GM19193 (cell line): ENCODE results near the gene C19orf85.

Experiments
- POLR2A ChIP-seq: IDR thresholded peaks from 4 replicates; pipeline ENCODE4 v1.6.1; 2011; ENCODE audit not compliant: insufficient read depth, insufficient read length; ENCODE audit errors: extremely low read depth

C19orf85 gene

DNA sequence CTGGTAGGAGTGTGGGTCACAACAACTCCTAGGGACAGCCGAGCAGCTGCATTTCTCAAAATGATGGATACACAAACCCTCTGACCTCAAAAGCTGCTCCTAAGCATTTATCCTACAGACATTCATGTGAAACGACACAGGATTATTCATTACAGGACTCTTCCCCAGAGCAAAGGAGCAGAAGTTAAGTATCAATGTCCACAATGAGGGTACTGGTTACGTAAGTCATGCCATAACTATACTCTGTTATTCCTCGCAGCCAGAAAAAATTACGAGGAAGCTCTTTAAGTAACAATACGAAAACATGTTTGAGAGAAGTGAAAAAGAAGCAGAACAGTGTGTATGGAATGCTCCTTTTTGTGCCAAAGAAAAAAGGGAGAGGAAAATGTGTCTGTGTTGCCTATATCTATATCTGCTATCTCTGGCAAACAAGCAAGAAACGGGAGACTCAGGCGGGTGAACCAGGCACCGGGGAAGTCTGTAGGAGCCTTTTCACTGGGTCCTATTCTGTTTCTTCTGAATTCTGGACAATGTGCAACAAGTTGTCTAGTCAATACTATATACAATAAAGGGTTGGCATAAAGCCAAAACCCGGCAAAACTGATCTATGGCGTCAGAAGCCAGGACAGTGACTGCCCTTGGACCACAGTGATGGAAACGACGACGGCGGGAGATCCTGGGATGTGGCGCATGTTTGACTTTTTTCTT, 4.4 kb downstream of the C19orf85 start:
- TF ChIP-seq POLR2A, result no peak

GRCh38 chr19:55459551-55459949, 5.0 kb downstream of the C19orf85 start:
- TF ChIP-seq POLR2A, result no peak

DNA sequence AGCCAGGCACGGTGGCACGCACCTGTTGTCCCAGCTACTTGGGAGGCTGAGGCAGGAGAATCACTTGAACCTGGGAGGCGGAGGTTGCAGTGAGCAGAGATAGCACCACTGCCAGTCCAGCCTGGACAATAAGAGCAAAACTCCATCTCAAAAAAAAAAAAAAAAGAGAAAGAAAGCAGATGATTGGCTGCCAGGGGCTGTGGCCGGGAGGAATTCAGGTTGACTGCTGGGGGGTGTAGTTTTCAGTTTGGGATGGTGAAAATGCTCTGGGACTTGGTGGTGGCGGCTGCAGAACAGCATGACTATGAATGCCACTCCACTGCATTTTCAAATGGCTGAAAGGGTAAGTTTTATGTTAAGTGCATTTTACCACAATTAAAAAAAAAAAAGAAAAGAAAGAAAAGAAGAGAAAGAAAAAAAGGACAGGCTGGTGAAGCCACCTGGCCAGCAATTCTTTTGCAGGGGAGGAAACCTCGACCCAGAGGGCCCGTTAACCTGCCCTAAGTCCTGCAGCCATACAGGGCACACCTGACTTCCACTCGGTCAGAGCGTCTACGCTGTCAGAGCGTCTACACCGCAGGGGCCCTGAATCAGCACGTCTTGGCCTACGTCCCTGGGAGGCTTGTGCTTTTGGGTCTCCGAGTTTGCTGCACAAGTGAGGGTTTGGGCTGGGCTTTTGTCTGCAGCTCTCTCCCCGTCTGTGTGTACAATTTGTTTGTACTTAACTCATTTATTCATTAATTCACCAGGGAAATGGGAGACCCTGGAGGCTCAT, 6.7 kb downstream of the C19orf85 start:
- no peak for TF ChIP-seq POLR2A

GRCh38 chr19:55456347-55456746, 8.2 kb downstream of the C19orf85 start:
- TF ChIP-seq POLR2A, result no peak

GRCh38 chr19:55455576-55456235, 8.8 kb downstream of the C19orf85 start:
- TF ChIP-seq POLR2A, result no peak

- TF ChIP-seq POLR2A, result no peak
These were observed 9.7 kb downstream of the C19orf85 start for GRCh38 chr19:55454787-55455243.

DNA sequence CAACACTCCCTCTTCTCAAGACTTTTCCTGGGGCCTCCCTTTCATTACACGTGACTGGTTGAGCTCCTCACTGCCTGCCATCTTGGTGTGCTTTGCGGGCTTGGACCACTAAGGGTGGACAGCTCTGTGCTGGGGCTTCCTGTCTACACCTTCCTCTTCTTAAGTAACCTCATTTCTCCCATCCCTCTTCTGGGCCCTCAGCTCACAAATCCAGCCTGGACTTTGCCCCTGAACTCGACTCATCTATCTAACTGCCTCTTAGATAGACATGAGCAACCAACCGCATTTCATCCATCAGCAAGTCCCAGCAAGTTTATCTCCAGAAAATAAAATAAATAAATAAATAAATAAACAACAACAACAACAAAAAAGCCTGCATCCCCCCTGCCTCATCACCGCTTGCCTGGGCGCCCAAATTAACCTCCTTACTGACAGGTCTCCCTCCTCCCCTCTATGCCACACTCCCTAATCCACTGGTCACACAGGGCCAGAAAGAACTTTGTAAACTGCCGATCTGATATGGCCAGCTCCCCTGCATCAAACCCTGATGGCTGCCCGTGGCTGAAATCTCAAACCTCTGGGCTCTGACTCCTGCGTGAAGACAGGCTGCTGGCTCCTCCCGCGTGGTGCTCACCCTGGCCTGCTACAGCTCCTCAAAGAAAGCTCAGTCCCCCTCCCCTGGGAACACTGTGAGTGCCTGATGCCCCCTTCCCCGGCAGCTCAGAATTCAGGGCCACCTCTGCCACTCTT, 10.9 kb downstream of the C19orf85 start:
- TF ChIP-seq POLR2A, result no peak

DNA sequence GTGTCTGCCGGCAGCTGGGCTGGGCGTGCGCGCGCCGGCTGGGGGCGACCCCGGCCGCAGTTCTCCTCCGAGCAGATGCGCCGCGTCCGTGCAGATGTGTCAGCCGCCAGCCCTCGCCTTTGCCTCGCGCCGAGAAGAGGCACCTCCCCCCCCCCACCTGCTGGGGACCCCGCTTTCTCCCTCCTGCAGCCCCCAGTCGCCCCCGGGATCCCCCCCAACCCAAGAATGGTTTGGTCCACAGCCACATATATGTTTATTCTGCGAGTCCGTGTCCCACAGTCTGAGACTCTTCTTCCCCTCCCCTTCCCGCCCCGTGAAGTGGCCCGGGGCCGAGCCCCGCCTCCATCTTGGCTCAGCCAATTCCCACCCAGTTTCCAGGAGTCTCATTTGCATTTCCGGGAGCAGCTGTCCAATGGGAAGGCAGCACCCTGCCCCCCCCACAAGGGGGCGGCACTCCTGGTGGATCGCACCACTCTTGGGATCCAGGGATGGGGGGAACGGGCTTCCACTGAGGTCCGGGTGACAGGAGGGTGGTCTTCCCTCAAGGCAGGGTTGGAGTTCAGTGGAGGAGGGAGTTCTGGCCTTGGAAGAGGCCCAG, 11.7 kb downstream of the C19orf85 start:
- no peak for TF ChIP-seq POLR2A

GRCh38 chr19:55451965-55452748, 12.4 kb downstream of the C19orf85 start:
- TF ChIP-seq POLR2A, result no peak

DNA sequence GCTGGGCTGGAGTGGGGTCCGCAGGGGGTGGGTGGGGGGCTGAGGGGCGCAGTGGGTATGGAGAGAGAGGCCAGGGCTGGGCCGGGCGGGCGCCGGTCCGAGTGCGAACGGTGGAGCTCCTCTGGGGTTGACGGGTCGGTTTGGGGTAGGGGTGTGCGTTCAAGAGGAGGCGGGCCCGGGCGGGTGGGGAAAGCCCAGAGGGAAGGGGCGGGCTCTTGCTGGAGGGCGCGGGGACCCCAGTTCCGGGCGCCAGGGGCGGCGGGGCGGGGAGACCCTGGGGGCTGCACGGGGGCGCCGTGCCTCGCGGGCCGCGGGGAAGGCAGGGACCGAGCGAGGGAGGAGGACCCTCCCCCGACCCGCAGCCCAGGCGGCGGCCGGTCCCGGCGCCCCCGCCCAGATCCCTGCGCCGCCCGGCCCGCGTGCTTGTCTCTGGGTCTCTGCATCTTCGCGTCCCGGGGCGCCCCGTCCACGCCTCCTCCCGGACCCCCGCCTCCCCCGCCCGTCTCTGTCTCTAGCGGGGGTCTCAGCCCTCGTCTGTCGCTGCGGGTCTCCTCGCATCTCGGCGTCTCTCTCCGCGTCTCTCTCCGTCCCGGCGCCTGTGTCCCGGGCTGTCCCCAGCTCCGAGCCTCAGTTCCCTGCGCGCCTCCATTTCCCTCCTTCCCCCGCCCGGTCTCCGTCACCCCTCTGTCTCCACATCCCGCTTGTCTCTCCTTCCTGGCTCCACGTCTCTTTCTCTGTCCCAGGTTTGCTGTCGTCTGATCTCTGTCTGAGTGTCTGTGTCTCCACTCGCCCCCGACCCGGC, 13.2 kb downstream of the C19orf85 start:
- no peak for TF ChIP-seq POLR2A

- no peak for TF ChIP-seq POLR2A
These were observed 15.1 kb downstream of the C19orf85 start for GRCh38 chr19:55449469-55449868.

DNA sequence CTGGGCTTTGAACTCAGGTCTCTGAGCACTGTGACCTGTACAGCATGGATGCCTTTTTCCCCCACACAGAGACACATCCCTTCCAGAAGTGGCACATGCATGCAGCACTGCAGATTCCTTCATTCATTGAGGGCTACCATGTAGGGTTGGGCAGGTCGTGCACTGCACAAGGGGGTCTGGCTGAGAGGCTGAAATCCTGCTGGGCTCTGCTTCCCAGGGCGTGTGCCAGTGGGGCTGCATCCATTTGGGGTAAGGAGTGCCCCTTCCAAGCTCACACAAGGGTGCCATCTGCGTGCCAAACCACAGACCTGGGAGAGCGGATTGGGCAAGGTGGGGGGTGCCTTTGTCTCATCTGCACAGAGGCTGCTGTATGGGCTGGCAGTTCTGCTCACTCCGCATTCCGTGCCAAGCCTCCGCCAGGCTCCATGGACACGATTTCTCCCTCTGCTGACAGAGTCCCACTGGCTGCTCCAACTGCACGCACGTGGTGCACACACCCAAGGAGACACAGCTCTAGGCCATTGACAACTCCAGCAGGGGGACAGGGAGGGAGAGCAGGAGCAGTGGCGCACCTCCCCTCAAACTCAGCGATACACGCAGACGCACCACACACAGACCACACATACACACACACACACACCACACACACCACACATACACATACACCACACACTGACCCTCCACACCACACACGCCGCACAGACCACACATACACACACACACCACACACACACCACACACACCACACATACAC, 17.0 kb downstream of the C19orf85 start:
- no peak for TF ChIP-seq POLR2A
